ENCODE measurements around the gene SPATS2L.

GRCh38 chr2:200415455-200415854, 109.0 kb downstream of the SPATS2L start:
- TF ChIP-seq CTCF (IDR thresholded peaks at IDR 0.05; ENCODE audit: low read depth, low read length, poor library complexity, severe bottlenecking) = no peak
- no peak for TF ChIP-seq EZH2phosphoT487 (IDR thresholded peaks at IDR 0.05; ENCODE audit: borderline replicate concordance, low read length)
